ENCODE data around the gene BIRC2.
"Not testable (repeated sequence)": the region's sequence is repeated elsewhere in the genome, so short reads cannot be mapped to it uniquely, and the experiment has no call there.

Gene BIRC2

DNA sequence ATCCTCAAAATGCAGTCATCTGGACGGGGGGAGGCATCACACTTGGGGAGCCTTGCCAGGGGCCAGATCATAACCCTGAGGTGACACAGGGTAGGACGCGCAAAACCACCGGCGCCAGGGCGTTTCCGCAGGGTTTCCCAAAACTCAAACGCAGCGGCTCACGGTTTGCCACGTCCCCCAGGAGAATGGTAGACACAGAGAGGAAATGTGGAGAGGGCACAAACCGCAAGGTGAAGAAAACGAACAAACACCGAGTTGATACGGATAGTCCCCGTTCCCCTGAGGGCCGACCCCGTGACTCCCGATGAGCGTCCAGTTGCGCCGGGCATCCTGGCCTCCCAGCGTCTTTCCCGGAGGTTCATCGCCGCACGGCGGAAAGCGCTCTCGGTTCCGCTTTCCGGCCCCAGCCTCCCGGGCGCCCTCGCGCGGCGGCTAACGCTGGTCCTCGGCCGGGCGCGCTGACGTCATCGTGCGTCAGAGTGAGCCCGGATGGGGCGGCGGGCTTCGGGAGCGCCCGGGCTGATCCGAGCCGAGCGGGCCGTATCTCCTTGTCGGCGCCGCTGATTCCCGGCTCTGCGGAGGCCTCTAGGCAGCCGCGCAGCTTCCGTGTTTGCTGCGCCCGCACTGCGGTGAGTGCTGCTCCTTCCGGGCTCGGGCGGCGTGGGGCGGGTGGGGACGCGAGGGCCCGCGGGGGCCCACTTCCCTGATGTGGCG is at the start of gene BIRC2:
Gene BIRC2, plus strand, starts transcription at position 467 of the 714 bp plus-strand sequence. CDS start 2,641 bp downstream, outside the sequence.
- Histone ChIP-seq H3K9me3 (ENCODE audit: control insufficient read depth in 2 of 2, low read length in 2 of 2) (no peaks in the 10 kb centered on the region), H3K9ac (ENCODE audit: low read depth in 1 of 2, low read length in 2 of 2) (peak within 1 kb of the TSS; percentile 95 to 96), H3K27me3 (ENCODE audit: control insufficient read depth in 2 of 2, insufficient read depth in 2 of 2, low read length in 2 of 2) (no peaks in the 10 kb centered on the region), H3K36me3 (ENCODE audit: control insufficient read depth in 2 of 2, insufficient read depth in 2 of 2, low read length in 2 of 2) (peaks cover 11 to 14% of the 10 kb centered on the region in 2 donors), H3K4me3 (ENCODE audit: low read length in 2 of 2) (peak within 1 kb of the TSS; percentile 99), H3K4me1 (ENCODE audit: control insufficient read depth in 2 of 2, insufficient read depth in 2 of 2, low read length in 2 of 2) (peaks cover 7 to 16% of the 10 kb centered on the region in 2 donors), H3K27ac (ENCODE audit: low read depth in 2 of 2, low read length in 2 of 2) (peak within 1 kb of the TSS; percentile 99)

GRCh38 chr11:102300837-102301236 is 46.2 kb upstream of the BIRC2 start:
- H3K4me3 ChIP-seq (ENCODE audit: low read length in 2 of 2); H3K27me3 ChIP-seq (ENCODE audit: control insufficient read depth in 2 of 2, insufficient read depth in 2 of 2, low read length in 2 of 2); H3K36me3 ChIP-seq (ENCODE audit: control insufficient read depth in 2 of 2, insufficient read depth in 2 of 2, low read length in 2 of 2); H3K27ac ChIP-seq (ENCODE audit: low read depth in 2 of 2, low read length in 2 of 2); H3K9ac ChIP-seq (ENCODE audit: low read depth in 1 of 2, low read length in 2 of 2); H3K4me1 ChIP-seq (ENCODE audit: control insufficient read depth in 2 of 2, insufficient read depth in 2 of 2, low read length in 2 of 2); H3K9me3 ChIP-seq (ENCODE audit: control insufficient read depth in 2 of 2, low read length in 2 of 2): not testable (repeated sequence)

GRCh38 chr11:102302241-102302640 is 44.8 kb upstream of the BIRC2 start:
- no peak overlapping the region for H3K4me3 ChIP-seq (ENCODE audit: low read length in 2 of 2)

GRCh38 chr11:102304686-102305085 is 42.3 kb upstream of the BIRC2 start:
- Histone ChIP-seq H3K4me1 (ENCODE audit: control insufficient read depth in 2 of 2, insufficient read depth in 2 of 2, low read length in 2 of 2) (peaks cover 18 to 24% of the 10 kb centered on the region in 2 donors), H3K4me3 (ENCODE audit: low read length in 2 of 2) (no peak overlapping the region), H3K27ac (ENCODE audit: low read depth in 2 of 2, low read length in 2 of 2) (no peak overlapping the region), H3K9ac (ENCODE audit: low read depth in 1 of 2, low read length in 2 of 2) (no peak overlapping the region), H3K9me3 (ENCODE audit: control insufficient read depth in 2 of 2, low read length in 2 of 2) (peaks cover 0 to 7% of the 10 kb centered on the region in 2 donors), H3K36me3 (ENCODE audit: control insufficient read depth in 2 of 2, insufficient read depth in 2 of 2, low read length in 2 of 2) (no peaks in the 10 kb centered on the region), H3K27me3 (ENCODE audit: control insufficient read depth in 2 of 2, insufficient read depth in 2 of 2, low read length in 2 of 2) (no peaks in the 10 kb centered on the region)

More at GRCh38 chr11:102302241-102302640, 44.8 kb upstream of the BIRC2 start:
- H3K9ac ChIP-seq (ENCODE audit: low read depth in 1 of 2, low read length in 2 of 2), result no peak overlapping the region
- peaks cover 0 to 7% of the 10 kb centered on the region in 2 donors for H3K9me3 ChIP-seq (ENCODE audit: control insufficient read depth in 2 of 2, low read length in 2 of 2)
- H3K27ac ChIP-seq (ENCODE audit: low read depth in 2 of 2, low read length in 2 of 2), result no peak overlapping the region
- no peaks in the 10 kb centered on the region for H3K27me3 ChIP-seq (ENCODE audit: control insufficient read depth in 2 of 2, insufficient read depth in 2 of 2, low read length in 2 of 2)
- H3K4me1 ChIP-seq (ENCODE audit: control insufficient read depth in 2 of 2, insufficient read depth in 2 of 2, low read length in 2 of 2), result peaks cover 16 to 22% of the 10 kb centered on the region in 2 donors
- no peaks in the 10 kb centered on the region for H3K36me3 ChIP-seq (ENCODE audit: control insufficient read depth in 2 of 2, insufficient read depth in 2 of 2, low read length in 2 of 2)

- no peaks in the 10 kb centered on the region for H3K36me3 ChIP-seq (ENCODE audit: control insufficient read depth in 2 of 2, insufficient read depth in 2 of 2, low read length in 2 of 2)
- H3K4me3 ChIP-seq (ENCODE audit: low read length in 2 of 2), result peak overlapping the region in 1 of 2 donors; percentile 3
- H3K9ac ChIP-seq (ENCODE audit: low read depth in 1 of 2, low read length in 2 of 2), result peak overlapping the region in 1 of 2 donors; percentile 34
- peaks cover 18 to 24% of the 10 kb centered on the region in 2 donors for H3K4me1 ChIP-seq (ENCODE audit: control insufficient read depth in 2 of 2, insufficient read depth in 2 of 2, low read length in 2 of 2)
- H3K27ac ChIP-seq (ENCODE audit: low read depth in 2 of 2, low read length in 2 of 2), result peak overlapping the region; percentile 54 to 76
- H3K9me3 ChIP-seq (ENCODE audit: control insufficient read depth in 2 of 2, low read length in 2 of 2), result peaks cover 0 to 7% of the 10 kb centered on the region in 2 donors
- no peaks in the 10 kb centered on the region for H3K27me3 ChIP-seq (ENCODE audit: control insufficient read depth in 2 of 2, insufficient read depth in 2 of 2, low read length in 2 of 2)
Measured at GRCh38 chr11:102305352-102306047, 41.5 kb upstream of the BIRC2 start.

GRCh38 chr11:102306048-102306597 is 40.9 kb upstream of the BIRC2 start:
- H3K27ac ChIP-seq (ENCODE audit: low read depth in 2 of 2, low read length in 2 of 2), result peak overlapping the region; percentile 54 to 76
- peak overlapping the region; percentile 3 to 15 for H3K4me3 ChIP-seq (ENCODE audit: low read length in 2 of 2)
- peaks cover 18 to 24% of the 10 kb centered on the region in 2 donors for H3K4me1 ChIP-seq (ENCODE audit: control insufficient read depth in 2 of 2, insufficient read depth in 2 of 2, low read length in 2 of 2)
- no peaks in the 10 kb centered on the region for H3K27me3 ChIP-seq (ENCODE audit: control insufficient read depth in 2 of 2, insufficient read depth in 2 of 2, low read length in 2 of 2)
- H3K9ac ChIP-seq (ENCODE audit: low read depth in 1 of 2, low read length in 2 of 2), result peak overlapping the region in 1 of 2 donors; percentile 34
- H3K9me3 ChIP-seq (ENCODE audit: control insufficient read depth in 2 of 2, low read length in 2 of 2), result peaks cover 0 to 7% of the 10 kb centered on the region in 2 donors
- H3K36me3 ChIP-seq (ENCODE audit: control insufficient read depth in 2 of 2, insufficient read depth in 2 of 2, low read length in 2 of 2), result no peaks in the 10 kb centered on the region

DNA sequence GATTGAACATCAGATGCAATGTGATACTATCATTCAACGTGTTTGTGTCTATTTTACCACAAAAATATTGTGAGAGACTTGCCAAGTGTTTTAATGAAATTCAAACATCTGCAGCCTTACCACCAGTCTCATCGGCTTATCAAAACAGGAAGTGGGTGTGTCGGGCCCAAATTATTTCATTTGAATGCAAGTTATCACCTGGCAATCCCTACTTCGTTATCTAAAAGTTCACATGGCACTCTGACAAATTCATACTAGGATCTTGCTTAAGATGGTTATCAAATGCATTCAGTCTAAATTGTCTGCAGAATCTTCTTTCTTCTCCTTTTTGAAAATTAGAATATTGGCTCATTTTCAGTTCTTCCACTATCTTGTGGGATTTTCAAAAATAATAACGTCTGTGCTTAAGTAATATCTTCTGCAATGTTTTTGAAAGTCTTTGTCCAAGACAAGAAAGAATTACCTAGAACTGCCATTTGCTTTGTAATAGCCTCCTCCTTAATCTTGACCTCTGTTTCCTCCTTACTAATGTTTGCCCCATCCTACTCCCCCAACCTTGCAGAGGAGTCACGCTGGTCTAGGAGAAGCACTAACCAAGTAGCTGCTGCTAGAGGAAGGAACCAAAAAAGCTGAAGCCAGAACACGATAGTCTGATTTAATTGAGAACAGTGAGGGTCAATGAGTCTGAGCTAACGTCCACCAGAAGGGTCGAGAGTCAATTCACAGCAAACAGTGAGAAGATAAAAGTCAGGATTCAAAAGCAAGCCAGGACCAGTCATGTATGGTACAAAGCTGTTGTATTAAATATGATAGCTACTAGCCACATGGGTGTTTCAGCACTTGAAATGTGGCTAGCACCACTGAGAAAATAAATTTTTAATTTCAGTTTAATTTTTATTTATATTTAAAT is 39.9 kb upstream of the BIRC2 start:
- Histone ChIP-seq H3K36me3 (ENCODE audit: control insufficient read depth in 2 of 2, insufficient read depth in 2 of 2, low read length in 2 of 2) (no peaks in the 10 kb centered on the region), H3K4me3 (ENCODE audit: low read length in 2 of 2) (no peak overlapping the region), H3K9me3 (ENCODE audit: control insufficient read depth in 2 of 2, low read length in 2 of 2) (peaks cover 0 to 3% of the 10 kb centered on the region in 2 donors), H3K27ac (ENCODE audit: low read depth in 2 of 2, low read length in 2 of 2) (peak overlapping the region; percentile 42 to 54), H3K27me3 (ENCODE audit: control insufficient read depth in 2 of 2, insufficient read depth in 2 of 2, low read length in 2 of 2) (no peaks in the 10 kb centered on the region), H3K9ac (ENCODE audit: low read depth in 1 of 2, low read length in 2 of 2) (no peak overlapping the region), H3K4me1 (ENCODE audit: control insufficient read depth in 2 of 2, insufficient read depth in 2 of 2, low read length in 2 of 2) (peaks cover 18 to 24% of the 10 kb centered on the region in 2 donors)

DNA sequence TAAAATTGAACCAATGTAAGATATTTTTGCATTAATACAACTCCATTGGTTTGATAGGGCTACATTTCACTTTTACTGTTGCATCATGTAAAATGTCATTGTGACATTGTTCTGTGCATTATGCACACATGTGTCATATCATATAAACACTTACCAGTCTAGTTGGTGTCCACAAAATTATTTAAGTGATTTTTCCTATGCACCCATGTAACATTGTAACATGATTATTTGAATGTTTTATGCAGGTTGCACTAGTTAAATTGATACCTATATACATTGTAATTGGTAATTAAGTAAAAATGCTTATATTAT is 39.3 kb upstream of the BIRC2 start:
- peaks cover 0 to under 1% of the 10 kb centered on the region in 2 donors for H3K9me3 ChIP-seq (ENCODE audit: control insufficient read depth in 2 of 2, low read length in 2 of 2)
- H3K27me3 ChIP-seq (ENCODE audit: control insufficient read depth in 2 of 2, insufficient read depth in 2 of 2, low read length in 2 of 2), result no peaks in the 10 kb centered on the region
- H3K4me1 ChIP-seq (ENCODE audit: control insufficient read depth in 2 of 2, insufficient read depth in 2 of 2, low read length in 2 of 2), result peaks cover 18 to 24% of the 10 kb centered on the region in 2 donors
- H3K36me3 ChIP-seq (ENCODE audit: control insufficient read depth in 2 of 2, insufficient read depth in 2 of 2, low read length in 2 of 2), result no peaks in the 10 kb centered on the region
- no peak overlapping the region for H3K4me3 ChIP-seq (ENCODE audit: low read length in 2 of 2)
- H3K9ac ChIP-seq (ENCODE audit: low read depth in 1 of 2, low read length in 2 of 2), result no peak overlapping the region
- H3K27ac ChIP-seq (ENCODE audit: low read depth in 2 of 2, low read length in 2 of 2), result no peak overlapping the region

DNA sequence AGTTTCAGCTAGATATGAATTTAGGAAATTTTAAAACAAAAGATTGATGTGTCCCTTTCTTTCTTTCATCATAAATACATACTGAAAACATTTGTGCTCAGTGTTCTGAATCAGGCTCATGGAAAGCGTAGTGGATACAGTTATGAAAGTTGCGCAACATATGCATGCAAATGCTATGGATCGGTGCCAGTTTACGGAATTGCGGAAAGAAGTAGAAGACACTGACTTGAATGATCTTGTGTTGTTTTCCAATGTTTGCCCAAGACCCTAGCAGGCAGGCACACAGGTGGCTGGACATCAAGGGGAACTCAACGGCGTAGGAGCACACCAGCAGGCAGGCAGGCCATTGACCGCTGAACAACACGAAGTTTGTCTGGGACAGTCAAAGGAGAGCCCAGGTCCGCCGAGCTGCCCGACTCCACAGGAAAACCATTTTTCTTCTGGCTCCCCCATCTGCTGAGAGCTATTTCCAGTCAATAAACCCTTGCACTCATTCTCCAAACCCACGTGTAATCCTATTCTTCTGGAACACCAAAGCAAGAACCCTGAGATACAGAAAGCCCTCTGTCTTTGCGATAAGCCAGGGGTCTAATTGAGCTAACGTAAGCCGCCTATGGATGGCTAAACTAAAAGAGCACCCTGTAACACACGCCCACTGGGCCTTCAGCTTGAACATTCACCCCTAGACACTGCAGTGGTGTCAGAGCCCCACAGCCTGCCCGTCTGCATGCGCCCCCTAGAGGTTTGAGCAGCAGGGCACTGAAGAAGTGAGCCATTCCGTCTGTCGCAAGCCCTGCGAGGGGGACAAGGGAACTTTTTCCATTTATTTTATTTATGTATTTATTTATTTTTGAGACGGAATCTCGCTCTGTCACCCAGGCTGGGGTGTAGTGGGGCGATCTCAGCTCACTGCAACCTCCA is 37.1 kb upstream of the BIRC2 start:
- Histone ChIP-seq H3K27ac (ENCODE audit: low read depth in 2 of 2, low read length in 2 of 2) (no peak overlapping the region), H3K9me3 (ENCODE audit: control insufficient read depth in 2 of 2, low read length in 2 of 2) (no peaks in the 10 kb centered on the region), H3K4me1 (ENCODE audit: control insufficient read depth in 2 of 2, insufficient read depth in 2 of 2, low read length in 2 of 2) (peaks cover 25 to 28% of the 10 kb centered on the region in 2 donors), H3K36me3 (ENCODE audit: control insufficient read depth in 2 of 2, insufficient read depth in 2 of 2, low read length in 2 of 2) (no peaks in the 10 kb centered on the region), H3K4me3 (ENCODE audit: low read length in 2 of 2) (no peak overlapping the region), H3K9ac (ENCODE audit: low read depth in 1 of 2, low read length in 2 of 2) (no peak overlapping the region), H3K27me3 (ENCODE audit: control insufficient read depth in 2 of 2, insufficient read depth in 2 of 2, low read length in 2 of 2) (no peaks in the 10 kb centered on the region)

Data from mucosa of rectum (tissue), 2 donors.